DND-41 (cell line): Measurements from ENCODE around the gene TSC2.

Experiments
- EZH2 ChIP-seq: IDR thresholded peaks from 3 replicates; pipeline ENCODE4 v1.6.1; 2012; ENCODE audit warnings: borderline replicate concordance, low read depth, mild to moderate bottlenecking, moderate library complexity, low read length, inconsistent platforms; ENCODE audit not compliant: severe bottlenecking
- TF ChIP-seq, protein P1 (sequence below): IDR thresholded peaks from 2 replicates; pipeline ENCODE4 v1.5.1; 2012; ENCODE audit warnings: borderline replicate concordance, low read length, moderate library complexity, mild to moderate bottlenecking; ENCODE audit not compliant: poor library complexity, severe bottlenecking; ENCODE audit errors: extremely low read depth

DNA sequence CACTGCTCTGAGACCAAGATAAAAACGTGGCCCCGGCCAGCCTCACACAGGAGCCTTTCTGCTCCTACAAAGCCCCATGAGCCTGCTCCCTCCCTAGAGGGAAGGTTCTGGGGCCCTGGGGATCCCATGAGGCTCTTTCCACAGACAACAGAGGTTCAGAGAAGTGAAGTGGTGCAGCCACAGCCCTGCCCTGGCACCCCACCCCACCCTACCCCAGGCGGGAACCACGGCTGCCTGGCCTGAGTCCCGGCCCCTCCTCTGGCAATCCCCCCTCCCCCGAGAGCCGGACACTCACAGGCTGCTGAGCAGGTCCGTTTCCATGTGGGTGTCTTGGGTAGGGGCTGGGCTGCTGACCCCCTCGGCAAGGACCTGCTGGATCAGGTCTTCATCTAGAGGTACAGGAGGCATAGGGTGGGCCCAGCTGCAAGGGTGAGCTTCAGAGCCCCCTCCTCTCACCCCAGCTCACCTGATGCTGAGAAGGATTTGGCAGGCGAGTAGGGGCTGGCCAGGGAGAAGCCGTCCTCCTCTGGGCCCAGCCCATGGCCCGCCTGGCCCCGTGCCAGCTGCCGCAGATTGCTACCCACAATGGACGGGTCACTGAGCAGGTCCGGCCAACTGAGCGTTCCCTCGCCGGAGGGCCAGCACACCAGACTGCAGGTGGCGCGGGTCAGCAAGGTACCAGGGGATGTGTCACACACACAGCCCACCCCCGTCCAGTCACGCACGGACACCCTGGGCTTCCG, 49.2 kb downstream of the TSC2 start:
- TF ChIP-seq, protein P1, sequence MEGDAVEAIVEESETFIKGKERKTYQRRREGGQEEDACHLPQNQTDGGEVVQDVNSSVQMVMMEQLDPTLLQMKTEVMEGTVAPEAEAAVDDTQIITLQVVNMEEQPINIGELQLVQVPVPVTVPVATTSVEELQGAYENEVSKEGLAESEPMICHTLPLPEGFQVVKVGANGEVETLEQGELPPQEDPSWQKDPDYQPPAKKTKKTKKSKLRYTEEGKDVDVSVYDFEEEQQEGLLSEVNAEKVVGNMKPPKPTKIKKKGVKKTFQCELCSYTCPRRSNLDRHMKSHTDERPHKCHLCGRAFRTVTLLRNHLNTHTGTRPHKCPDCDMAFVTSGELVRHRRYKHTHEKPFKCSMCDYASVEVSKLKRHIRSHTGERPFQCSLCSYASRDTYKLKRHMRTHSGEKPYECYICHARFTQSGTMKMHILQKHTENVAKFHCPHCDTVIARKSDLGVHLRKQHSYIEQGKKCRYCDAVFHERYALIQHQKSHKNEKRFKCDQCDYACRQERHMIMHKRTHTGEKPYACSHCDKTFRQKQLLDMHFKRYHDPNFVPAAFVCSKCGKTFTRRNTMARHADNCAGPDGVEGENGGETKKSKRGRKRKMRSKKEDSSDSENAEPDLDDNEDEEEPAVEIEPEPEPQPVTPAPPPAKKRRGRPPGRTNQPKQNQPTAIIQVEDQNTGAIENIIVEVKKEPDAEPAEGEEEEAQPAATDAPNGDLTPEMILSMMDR = no peak
- TF ChIP-seq EZH2 = no peak
